Measurements from ENCODE around the gene SH3TC1.

Gene SH3TC1

GRCh38 chr4:8289151-8289750 lies 90.2 kb downstream of the SH3TC1 start:
- H3K4me2 ChIP-seq (ENCODE audit: low read length): no peak overlapping the region
- no peaks in the 10 kb centered on the region for H4K20me1 ChIP-seq (ENCODE audit: insufficient read depth, low read length)
- peaks cover 31% of the 10 kb centered on the region for H3K4me1 ChIP-seq (ENCODE audit: insufficient read depth, low read length, severe bottlenecking)
- H3K27ac ChIP-seq (ENCODE audit: low read depth, low read length, poor library complexity, severe bottlenecking): no peak overlapping the region
- H3K4me3 ChIP-seq (ENCODE audit: low read depth, low read length, poor library complexity, severe bottlenecking): no peak overlapping the region
- H3F3A ChIP-seq (ENCODE audit: insufficient read depth, low read length): no peaks in the 10 kb centered on the region
- no peaks in the 10 kb centered on the region for H3K9me3 ChIP-seq (ENCODE audit: low read length)
- H3K79me2 ChIP-seq (ENCODE audit: insufficient read depth, low read length): no peaks in the 10 kb centered on the region
- no peak for TF ChIP-seq CTCF (IDR thresholded peaks at IDR 0.05; ENCODE audit: low read length)
- no peak for TF ChIP-seq EZH2 (IDR thresholded peaks at IDR 0.05; ENCODE audit: borderline replicate concordance, low read length)
- no peaks in the 10 kb centered on the region for H3K9me2 ChIP-seq (ENCODE audit: low read depth, low read length)
- H3K9ac ChIP-seq (ENCODE audit: low read length): no peak overlapping the region
- H3K36me3 ChIP-seq (ENCODE audit: insufficient read depth, low read length): no peaks in the 10 kb centered on the region
- no peaks in the 10 kb centered on the region for H3K27me3 ChIP-seq (ENCODE audit: insufficient read depth, low read length)
- H2AFZ ChIP-seq (ENCODE audit: low read length): no peak overlapping the region

GRCh38 chr4:8289956-8290700 lies 91.0 kb downstream of the SH3TC1 start:
- Histone ChIP-seq H3K9ac (ENCODE audit: low read length) (peak overlapping the region; percentile 31; the same call in 1 of the 2 replicates), H3F3A (ENCODE audit: insufficient read depth, low read length) (no peaks in the 10 kb centered on the region), H3K4me1 (ENCODE audit: insufficient read depth, low read length, severe bottlenecking) (peaks cover 22% of the 10 kb centered on the region), H3K4me2 (ENCODE audit: low read length) (peak overlapping the region; percentile 58), H3K27me3 (ENCODE audit: insufficient read depth, low read length) (no peaks in the 10 kb centered on the region), H3K9me3 (ENCODE audit: low read length) (no peaks in the 10 kb centered on the region), H4K20me1 (ENCODE audit: insufficient read depth, low read length) (no peaks in the 10 kb centered on the region), H3K9me2 (ENCODE audit: low read depth, low read length) (no peaks in the 10 kb centered on the region), H3K79me2 (ENCODE audit: insufficient read depth, low read length) (no peaks in the 10 kb centered on the region), H3K36me3 (ENCODE audit: insufficient read depth, low read length) (no peaks in the 10 kb centered on the region), H2AFZ (ENCODE audit: low read length) (no peak overlapping the region; the same call in 1 of the 2 replicates), H3K27ac (ENCODE audit: low read depth, low read length, poor library complexity, severe bottlenecking) (peak overlapping the region; percentile 60), H3K4me3 (ENCODE audit: low read depth, low read length, poor library complexity, severe bottlenecking) (peak overlapping the region; percentile 16)
- TF ChIP-seq CTCF (IDR thresholded peaks at IDR 0.05; ENCODE audit: low read length) (no peak), EZH2 (IDR thresholded peaks at IDR 0.05; ENCODE audit: borderline replicate concordance, low read length) (no peak)

- H3K27me3 ChIP-seq (ENCODE audit: insufficient read depth, low read length): no peaks in the 10 kb centered on the region
Observed at GRCh38 chr4:8290701-8290970, 91.5 kb downstream of the SH3TC1 start.

More at GRCh38 chr4:8290701-8290970, 91.5 kb downstream of the SH3TC1 start:
- no peak overlapping the region; the same call in 1 of the 2 replicates for H2AFZ ChIP-seq (ENCODE audit: low read length)
- H3F3A ChIP-seq (ENCODE audit: insufficient read depth, low read length): no peaks in the 10 kb centered on the region
- peak overlapping the region; percentile 31; the same call in 1 of the 2 replicates for H3K9ac ChIP-seq (ENCODE audit: low read length)
- peaks cover 20% of the 10 kb centered on the region for H3K4me1 ChIP-seq (ENCODE audit: insufficient read depth, low read length, severe bottlenecking)
- peak overlapping the region; percentile 58 for H3K4me2 ChIP-seq (ENCODE audit: low read length)
- H4K20me1 ChIP-seq (ENCODE audit: insufficient read depth, low read length): no peaks in the 10 kb centered on the region
- no peaks in the 10 kb centered on the region for H3K9me3 ChIP-seq (ENCODE audit: low read length)
- no peaks in the 10 kb centered on the region for H3K36me3 ChIP-seq (ENCODE audit: insufficient read depth, low read length)
- no peaks in the 10 kb centered on the region for H3K79me2 ChIP-seq (ENCODE audit: insufficient read depth, low read length)
- H3K4me3 ChIP-seq (ENCODE audit: low read depth, low read length, poor library complexity, severe bottlenecking): peak overlapping the region; percentile 16
- no peak for TF ChIP-seq EZH2 (IDR thresholded peaks at IDR 0.05; ENCODE audit: borderline replicate concordance, low read length)
- TF ChIP-seq CTCF (IDR thresholded peaks at IDR 0.05; ENCODE audit: low read length): no peak
- peak overlapping the region; percentile 60 for H3K27ac ChIP-seq (ENCODE audit: low read depth, low read length, poor library complexity, severe bottlenecking)
- no peaks in the 10 kb centered on the region for H3K9me2 ChIP-seq (ENCODE audit: low read depth, low read length)
